DND-41 (cell line): ENCODE measurements around the gene ZNF384.

Experiments used
- CTCF ChIP-seq: IDR thresholded peaks from 2 replicates; pipeline ENCODE4 v1.5.1; 2012; ENCODE audit warnings: borderline replicate concordance, low read length, moderate library complexity, mild to moderate bottlenecking; ENCODE audit not compliant: poor library complexity, severe bottlenecking; ENCODE audit errors: extremely low read depth
- EZH2 ChIP-seq: IDR thresholded peaks from 3 replicates; pipeline ENCODE4 v1.6.1; 2012; ENCODE audit warnings: borderline replicate concordance, low read depth, mild to moderate bottlenecking, moderate library complexity, low read length, inconsistent platforms; ENCODE audit not compliant: severe bottlenecking

GRCh38 chr12:6730169-6730568 is 41.0 kb upstream of the ZNF384 start:
- TF ChIP-seq CTCF (no peak), EZH2 (no peak)
